Measurements from ENCODE around the gene MGAT1. TPM values are rescaled to one million over a fixed set of nuclear protein-coding genes. Genes with fewer than 3 reads are reported as not detected.
A peak's percentile ranks its signal among the peaks of the same experiment; 100 is the strongest.

The MGAT1 gene
- total and polyA plus RNA-seq, 11 donors, result 50.9 to 199 (median 83.5) TPM

- Histone ChIP-seq H3K4me3 (peak overlapping the region in 3 of 12 donors; percentile 64 to 79 (median 77)), H3K4me1 (peaks cover 6 to 82% (median 56%) of the 10 kb centered on the region in 12 donors), H3K9me3 (no peaks in the 10 kb centered on the region), H3K27me3 (no peaks in the 10 kb centered on the region), H3K27ac (peak overlapping the region in 8 of 12 donors; percentile 11 to 100 (median 98)), H3K36me3 (peaks cover 0 to 22% (median 0%) of the 10 kb centered on the region in 9 donors)
- ATAC-seq (no peak), DNase-seq (no peak)
- TF ChIP-seq CTCF (IDR thresholded peaks at IDR 0.05), result no peak
- no peak for TF ChIP-seq POLR2A (IDR thresholded peaks at IDR 0.05)
- 73 to 94% (median 84%) methylated on average over 1 of the region's 1 CpG for WGBS, 4 donors
- intact Hi-C loops (cut with DNase I), result loop anchor here in 4 of 10 donors (5.0 to 10.0 kb wide), 4 partner anchors 55 to 438 kb away; partner anchors contain the start of genes BTNL9 (in 1 of the 4), RACK1 (in 1 of the 4) and ZFP62 (in 1 of the 4)
Measured at GRCh38 chr5:180807046-180807445, 4.4 kb upstream of the MGAT1 start.

- TF ChIP-seq POLR2A (IDR thresholded peaks at IDR 0.05), result no peak
- no peak for TF ChIP-seq CTCF (IDR thresholded peaks at IDR 0.05)
- intact Hi-C loops (cut with DNase I), result loop anchor here in 4 of 10 donors (5.0 to 10.0 kb wide), 4 partner anchors 56 to 438 kb away; partner anchors contain the start of genes BTNL9 (in 1 of the 4), RACK1 (in 1 of the 4) and ZFP62 (in 1 of the 4)
- ATAC-seq (no peak), DNase-seq (peak in 1 of 5 donors; percentile 17)
- Histone ChIP-seq H3K4me1 (peaks cover 9 to 82% (median 56%) of the 10 kb centered on the region in 12 donors), H3K27ac (peak overlapping the region in 9 of 12 donors; percentile 11 to 100 (median 98)), H3K9me3 (no peaks in the 10 kb centered on the region), H3K36me3 (peaks cover 0 to 27% (median 0%) of the 10 kb centered on the region in 9 donors), H3K4me3 (peak overlapping the region in 2 of 12 donors; percentile 64 to 77), H3K27me3 (no peaks in the 10 kb centered on the region)
- 59 to 78% (median 65%) methylated on average over 9 of the region's 9 CpGs for WGBS, 4 donors
Measured at GRCh38 chr5:180806351-180807011, 3.9 kb upstream of the MGAT1 start.

- WGBS, 4 donors, result 77 to 93% (median 86%) methylated on average over 14 to 22 of the region's 22 CpGs
- DNase-seq (no peak), ATAC-seq (no peak)
- Histone ChIP-seq H3K9me3 (no peaks in the 10 kb centered on the region), H3K4me1 (peaks cover 24 to 93% (median 71%) of the 10 kb centered on the region in 12 donors), H3K4me3 (peak overlapping the region in 9 of 12 donors; percentile 89 to 99 (median 96)), H3K27ac (peak overlapping the region; percentile 94 to 100 (median 99)), H3K27me3 (no peaks in the 10 kb centered on the region), H3K36me3 (peaks cover 0 to 48% (median 5%) of the 10 kb centered on the region in 9 donors)
- intact Hi-C loops (cut with DNase I), result loop anchor here in 6 of 10 donors (5.0 to 10.0 kb wide), 5 partner anchors 58 to 441 kb away; partner anchors contain the start of genes ZFP62 (in 3 of the 6), BTNL9 (in 2 of the 6) and RACK1 (in 1 of the 6)
- TF ChIP-seq CTCF (IDR thresholded peaks at IDR 0.05), result no peak
- TF ChIP-seq POLR2A (IDR thresholded peaks at IDR 0.05), result no peak
Measured at GRCh38 chr5:180804129-180804618, 1.6 kb upstream of the MGAT1 start.
